Measurements from ENCODE around the gene PMPCA.

The PMPCA gene

GRCh38 chr9:136436055-136436634, 25.7 kb downstream of the PMPCA start:
- FAIRE-seq, result no peak
- no peak for DNase-seq (ENCODE audit: low spot score)

- DNase-seq (ENCODE audit: low spot score), result no peak
- no peak for FAIRE-seq
These were observed 27.0 kb downstream of the PMPCA start for GRCh38 chr9:136437430-136437829.

DNA sequence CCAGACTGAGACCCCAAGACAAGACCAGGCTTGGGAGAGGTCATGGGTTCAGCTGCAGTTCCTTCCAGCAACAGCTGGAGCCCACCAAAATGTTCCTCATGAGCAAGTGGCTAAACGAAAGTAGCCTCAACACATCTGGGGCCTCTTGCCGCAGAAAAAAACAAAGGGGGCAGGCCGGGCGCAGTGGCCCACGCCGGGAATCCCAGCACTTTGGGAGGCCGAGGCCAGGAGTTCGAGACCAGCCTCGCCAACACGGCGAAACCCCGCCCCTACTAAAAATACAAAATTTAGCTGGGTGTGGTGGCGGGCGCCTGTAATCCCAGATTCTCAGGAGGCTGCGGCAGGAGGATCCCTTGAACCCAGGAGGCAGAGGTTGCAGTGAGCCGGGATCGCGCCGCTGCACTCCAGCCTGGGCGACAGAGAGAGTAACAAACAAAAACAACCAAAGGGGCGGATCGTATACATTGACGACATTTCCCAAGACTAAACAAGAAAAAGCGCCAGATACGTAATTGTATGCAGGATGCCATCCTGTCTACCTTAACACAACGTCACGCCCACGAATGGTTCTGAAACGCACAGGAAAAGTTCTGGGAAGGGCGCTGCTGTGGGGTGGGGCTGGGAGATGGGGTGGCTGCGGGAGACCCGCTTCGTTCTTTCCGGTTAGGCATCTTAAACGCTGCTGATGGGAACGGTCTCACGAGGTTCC, 27.5 kb downstream of the PMPCA start:
- DNase-seq (ENCODE audit: low spot score) (no peak), FAIRE-seq (no peak)

DNA sequence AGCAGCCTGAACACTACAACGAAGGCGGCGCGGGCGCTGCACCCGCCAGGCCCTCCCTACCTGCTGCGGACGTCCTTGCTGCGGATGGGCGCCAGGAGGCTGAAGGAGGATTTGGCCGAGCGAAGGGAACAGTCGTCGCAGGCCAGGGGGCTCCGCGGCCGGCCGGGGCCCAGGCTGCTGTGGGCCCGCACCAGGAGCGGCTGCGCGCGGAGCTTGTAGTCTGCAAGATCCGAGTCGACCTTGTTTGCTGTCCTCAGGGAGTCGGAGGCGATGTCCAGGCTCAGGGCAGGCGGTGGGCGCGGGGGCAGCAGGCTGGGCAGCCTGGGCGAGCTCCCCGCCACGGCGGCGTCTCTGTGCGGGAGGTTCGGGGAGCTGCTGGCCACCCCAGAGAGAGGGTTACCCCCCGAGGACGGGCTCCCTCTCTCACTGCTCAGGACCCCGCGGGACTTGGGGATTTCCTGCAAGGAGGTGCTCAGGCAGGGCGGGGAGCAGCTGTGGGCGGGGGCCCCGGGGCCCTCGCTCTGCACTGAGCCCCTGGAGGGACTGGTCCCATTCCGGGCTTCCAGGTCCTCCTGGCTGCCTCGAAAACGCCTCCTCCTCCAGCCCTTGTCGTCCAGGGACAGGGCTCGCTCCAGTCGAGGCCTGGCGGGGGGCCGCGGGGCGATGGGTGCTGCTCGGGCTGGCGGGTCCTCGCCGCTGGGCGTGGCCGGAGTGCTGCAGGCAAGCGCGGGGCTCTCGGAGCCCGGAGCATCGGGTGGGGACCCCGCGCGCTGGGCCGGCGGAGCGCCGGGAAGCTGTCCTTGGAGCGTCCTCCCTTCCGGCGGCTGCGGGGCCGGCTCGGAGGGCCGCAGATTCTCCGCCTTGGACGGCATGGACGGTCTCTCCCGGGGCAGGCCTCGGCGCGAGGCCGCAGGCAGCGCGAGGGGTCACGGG, 28.4 kb downstream of the PMPCA start:
- peak; percentile 9 for DNase-seq (ENCODE audit: low spot score)
- no peak for FAIRE-seq

DNA sequence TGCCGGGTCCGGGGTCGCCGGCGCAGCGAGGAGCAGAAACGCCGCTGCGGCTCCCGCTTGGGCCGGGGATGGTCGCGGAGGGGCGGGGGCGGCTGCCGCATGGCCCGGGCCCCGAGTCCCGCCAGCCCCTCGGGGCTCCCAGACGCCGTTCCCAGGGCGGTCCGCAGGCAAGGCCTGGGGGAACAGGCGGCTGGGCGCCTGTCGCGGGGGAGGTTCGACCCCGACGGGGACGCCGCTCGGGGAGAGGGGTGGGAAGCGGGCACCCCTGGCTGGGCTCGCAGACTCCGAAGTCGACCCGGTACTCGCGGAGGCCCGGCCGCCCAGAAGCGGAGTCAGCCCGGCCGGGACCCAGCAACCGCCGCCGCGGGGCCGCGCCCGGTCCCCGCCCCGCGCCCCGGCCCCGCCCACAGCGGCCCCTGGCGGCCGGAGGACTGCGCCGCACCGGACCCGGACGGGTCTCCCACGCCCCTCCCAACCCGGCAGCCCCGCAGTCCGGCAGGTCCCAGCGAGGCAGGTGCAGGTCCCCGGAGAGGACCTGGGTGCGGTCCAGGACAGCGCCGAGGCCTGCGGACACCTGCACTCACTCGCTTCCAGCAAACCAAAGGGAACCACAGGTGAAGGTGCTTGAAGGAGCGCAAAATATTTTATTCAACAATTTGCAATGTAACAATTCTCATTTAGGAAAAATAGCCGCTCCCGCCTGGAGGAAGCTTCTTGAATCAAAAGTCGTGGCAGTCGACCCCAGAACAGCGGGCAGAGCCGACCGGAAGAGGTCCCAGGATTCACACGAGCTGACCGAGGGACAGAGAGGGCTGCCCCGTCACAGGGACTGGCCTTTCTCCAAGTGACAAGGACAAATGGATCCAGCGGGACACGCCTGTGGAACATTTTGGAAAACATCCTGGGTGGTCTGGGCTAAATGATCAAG, 29.3 kb downstream of the PMPCA start, which contains the start of gene INPP5E:
TSS of gene INPP5E (minus strand) at position 365 of the 928 bp plus-strand sequence. CDS start 426 bp downstream, outside the sequence.
- DNase-seq (ENCODE audit: low spot score) (peak; percentile 21), FAIRE-seq (no peak)

- no peak for FAIRE-seq
- DNase-seq (ENCODE audit: low spot score), result no peak
These were observed 30.8 kb downstream of the PMPCA start for GRCh38 chr9:136441191-136441680.

DNA sequence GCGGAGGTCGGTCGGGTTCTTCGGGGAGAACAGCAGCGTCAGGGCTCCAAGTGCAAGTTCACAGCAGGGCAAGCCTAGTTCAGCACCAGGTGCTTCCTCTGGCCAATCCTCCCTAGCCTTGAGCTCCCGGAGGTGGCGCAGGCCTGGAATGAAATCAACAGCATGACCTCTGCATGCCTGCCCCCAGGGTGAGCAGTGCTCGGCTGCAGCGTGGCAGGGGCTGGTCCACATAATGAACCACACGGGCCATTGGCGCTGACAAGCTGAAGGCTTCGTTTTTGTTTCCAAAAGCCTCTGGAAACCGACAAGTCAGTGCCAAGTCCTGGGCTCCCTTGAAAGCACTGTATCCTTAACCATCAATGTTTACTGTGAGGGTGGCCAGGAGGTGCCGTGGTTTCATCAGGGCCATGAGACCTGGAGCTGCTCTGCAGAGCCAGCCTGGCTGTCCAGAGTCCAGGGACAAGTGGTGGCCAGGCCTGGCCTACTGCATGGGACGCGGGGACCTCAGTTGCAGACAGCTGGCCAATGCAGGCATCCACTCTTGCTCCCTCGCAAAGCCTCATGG, 31.3 kb downstream of the PMPCA start:
- no peak for FAIRE-seq

DNA sequence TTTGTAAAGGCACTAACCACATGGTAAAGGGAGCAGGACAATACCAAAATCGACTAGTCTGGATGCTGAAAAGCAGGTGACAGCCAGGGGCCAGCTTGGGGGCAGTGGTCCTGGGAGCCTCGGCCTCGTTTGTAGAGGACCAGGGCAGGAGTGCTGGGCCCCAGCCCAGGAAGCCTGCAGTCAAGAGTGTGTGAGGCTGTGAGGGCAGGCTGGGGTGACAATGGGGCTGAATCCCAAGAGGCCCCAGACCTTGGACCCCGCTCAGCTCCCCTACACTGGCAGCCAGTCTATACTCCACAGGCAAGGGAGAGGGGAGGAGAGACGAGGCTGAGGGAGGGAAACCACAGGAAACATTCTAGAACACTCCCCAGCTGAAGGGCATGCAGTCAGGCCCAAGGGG, 31.8 kb downstream of the PMPCA start:
- DNase-seq (ENCODE audit: low spot score), result no peak

More for the DNA sequence above, 31.3 kb downstream of the PMPCA start:
- no peak for DNase-seq (ENCODE audit: low spot score)

GRCh38 chr9:136443087-136443486, 32.6 kb downstream of the PMPCA start:
- DNase-seq (ENCODE audit: low spot score), result no peak
- no peak for FAIRE-seq

More for the DNA sequence above, 31.8 kb downstream of the PMPCA start:
- FAIRE-seq, result no peak

DNA sequence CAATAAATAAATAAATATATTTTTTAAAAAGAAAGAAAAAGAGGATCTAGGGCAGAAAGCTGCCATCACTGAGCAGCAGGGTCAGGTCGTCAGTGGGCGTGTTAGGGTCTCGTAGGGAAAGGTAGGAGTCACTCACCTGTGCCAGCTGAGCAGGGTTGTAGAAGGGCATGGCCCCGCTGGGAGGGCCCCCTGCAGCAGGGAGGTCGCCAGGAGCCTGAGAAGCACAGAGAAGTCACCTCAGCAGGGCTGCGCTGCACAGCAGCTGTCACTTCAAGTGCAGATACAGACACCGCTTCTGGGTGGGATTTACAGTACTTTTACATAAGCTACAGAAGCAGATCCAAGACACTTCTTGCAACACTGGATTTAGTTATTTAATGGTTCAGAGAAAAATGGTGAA, 33.2 kb downstream of the PMPCA start:
- no peak for FAIRE-seq
- no peak for DNase-seq (ENCODE audit: low spot score)

GRCh38 chr9:136444102-136444501, 33.6 kb downstream of the PMPCA start:
- no peak for DNase-seq (ENCODE audit: low spot score)
- FAIRE-seq, result no peak

GRCh38 chr9:136445799-136446198, 35.3 kb downstream of the PMPCA start:
- FAIRE-seq (no peak), DNase-seq (ENCODE audit: low spot score) (no peak)

DNA sequence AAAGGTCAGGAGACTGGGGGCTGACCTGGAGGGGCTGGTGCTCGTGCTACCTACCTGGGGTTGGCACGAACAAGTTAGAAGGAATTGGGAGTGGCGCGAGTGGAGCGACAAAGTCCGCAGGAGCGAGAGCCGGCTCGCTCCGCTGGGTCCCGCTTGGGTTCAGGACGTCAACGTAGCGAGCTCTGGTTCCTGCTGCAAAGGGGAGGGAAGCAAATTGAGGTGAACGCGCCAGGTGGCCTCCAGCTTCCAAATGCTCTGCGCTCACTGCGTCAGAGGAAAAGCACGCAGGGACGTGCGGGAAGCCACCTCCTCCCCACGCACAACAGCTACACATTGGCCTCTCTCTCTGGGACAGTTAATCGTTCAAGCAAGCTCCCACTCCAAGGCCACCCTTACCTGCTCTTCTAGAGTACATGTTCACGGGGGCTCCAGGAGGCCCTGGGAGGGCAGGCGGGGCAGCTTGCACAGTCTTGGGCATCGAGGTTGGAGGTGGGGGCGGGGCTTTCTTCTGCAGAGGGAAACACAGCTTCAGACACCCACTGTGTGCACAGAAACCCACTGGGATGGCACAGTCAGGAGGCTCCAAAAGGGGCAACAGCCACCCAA, 36.8 kb downstream of the PMPCA start:
- FAIRE-seq, result no peak
- DNase-seq (ENCODE audit: low spot score), result no peak

- FAIRE-seq, result no peak
These were observed 38.2 kb downstream of the PMPCA start for GRCh38 chr9:136448655-136449054.

DNA sequence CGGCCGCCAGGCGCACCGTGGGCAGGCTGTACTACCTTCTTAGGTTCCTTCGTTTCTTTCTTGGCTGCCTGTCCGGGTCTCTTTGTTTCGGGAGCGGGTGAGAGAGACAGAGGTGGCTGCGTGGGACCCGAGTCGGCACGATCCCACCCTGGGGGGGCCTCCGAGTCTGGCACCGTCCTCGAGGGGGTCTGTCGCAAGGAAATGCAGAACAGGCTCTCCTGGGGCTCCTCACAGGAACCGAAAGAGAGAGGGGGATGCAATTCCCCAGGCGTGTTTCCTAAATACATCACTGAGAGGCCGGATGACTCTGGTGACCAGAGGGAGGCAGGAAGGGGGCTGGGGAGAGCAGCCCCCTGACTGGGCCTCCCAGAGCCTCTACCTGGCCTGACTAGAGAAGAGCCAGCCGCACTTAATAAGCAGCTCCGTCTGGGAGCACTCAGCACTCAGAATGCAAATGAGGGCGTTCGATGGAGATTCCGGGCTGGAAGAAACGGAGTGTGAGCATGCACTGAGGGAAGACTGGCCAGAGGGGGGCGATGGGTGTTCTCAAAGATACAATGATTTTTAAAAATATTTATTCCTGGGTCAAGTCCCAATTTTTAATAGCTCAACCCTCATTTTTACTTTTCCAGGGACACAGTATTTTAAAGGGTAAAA, 40.9 kb downstream of the PMPCA start:
- FAIRE-seq (no peak), DNase-seq (ENCODE audit: low spot score) (no peak)

More at GRCh38 chr9:136448655-136449054, 38.2 kb downstream of the PMPCA start:
- DNase-seq (ENCODE audit: low spot score), result no peak

DNA sequence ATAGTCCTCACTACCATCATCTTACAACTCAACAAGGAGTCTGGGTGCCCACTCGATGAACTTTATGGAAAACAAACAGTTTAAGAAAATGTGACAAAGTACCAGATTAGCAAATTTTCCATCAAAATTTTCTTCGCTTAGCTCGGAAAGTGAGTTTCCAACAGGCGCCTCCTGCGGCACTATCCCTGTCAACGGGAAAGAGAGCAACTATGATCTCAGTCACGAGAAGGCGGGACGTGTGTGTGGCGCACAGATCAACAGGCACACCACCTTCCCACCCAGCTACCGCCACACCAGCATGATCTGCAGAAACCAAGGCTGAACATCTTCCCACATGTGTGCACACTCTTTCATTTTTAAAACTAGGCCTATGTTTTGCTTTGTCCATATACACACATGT, 42.9 kb downstream of the PMPCA start:
- no peak for FAIRE-seq

GRCh38 chr9:136454026-136454796, 43.8 kb downstream of the PMPCA start:
- no peak for DNase-seq (ENCODE audit: low spot score)
- no peak for FAIRE-seq

More for the DNA sequence above, 42.9 kb downstream of the PMPCA start:
- no peak for DNase-seq (ENCODE audit: low spot score)
